ENCODE data around the gene MIEN1. TPM values are rescaled to one million over a fixed set of nuclear protein-coding genes. Genes with fewer than 3 reads are reported as not detected.
A peak's percentile ranks its signal among the peaks of the same experiment; 100 is the strongest.

The MIEN1 gene
- total and polyA plus RNA-seq, 2 of the 13 experiments (the other 11 are each of a cell fraction or from before 2014, with no cell fraction given) = 40.6 to 56.6 TPM

DNA sequence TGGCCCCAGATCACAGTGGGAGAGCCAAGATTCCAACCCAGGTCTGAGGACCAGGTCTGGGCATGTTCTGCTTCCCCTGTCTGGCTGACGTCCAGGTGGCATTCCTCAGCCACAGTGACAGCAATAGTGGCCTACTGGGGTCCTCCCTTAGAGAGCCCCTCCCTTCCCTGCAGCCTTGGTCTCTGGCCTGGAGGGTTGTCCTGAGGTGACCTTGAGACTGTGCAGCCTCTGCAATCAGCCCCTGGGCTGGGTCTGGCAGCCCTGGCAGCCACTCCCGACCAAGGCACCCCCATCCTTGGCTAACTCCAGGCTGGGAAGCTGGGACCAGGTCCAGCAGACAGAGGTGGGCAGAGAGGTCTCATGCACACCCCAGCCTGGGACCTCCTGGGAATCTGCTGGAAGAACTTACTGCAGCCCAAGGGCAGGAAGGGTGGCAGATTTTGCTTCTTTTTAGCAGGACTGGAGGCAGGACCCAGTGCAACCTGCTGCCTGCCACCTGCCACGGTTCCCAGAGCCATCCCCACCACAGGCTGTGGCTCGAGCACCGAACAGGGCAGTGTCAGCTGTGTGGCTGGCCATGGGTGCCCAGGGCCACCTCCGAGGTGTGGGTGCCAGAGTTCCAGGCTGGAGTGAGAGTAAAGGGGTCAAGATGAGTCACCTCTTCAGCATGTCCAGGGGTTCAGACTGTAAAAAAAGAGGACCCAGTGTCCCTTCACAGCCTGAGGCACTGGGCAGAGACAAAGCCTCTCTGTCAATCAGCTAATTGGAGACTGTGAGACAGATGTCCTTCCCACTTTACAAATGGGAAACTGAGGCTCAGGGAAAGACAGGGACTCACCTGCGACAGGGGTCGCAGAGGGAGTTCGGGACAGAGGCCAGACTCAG is 20.0 kb upstream of the MIEN1 start (continued):
- TF ChIP-seq, protein P1, sequence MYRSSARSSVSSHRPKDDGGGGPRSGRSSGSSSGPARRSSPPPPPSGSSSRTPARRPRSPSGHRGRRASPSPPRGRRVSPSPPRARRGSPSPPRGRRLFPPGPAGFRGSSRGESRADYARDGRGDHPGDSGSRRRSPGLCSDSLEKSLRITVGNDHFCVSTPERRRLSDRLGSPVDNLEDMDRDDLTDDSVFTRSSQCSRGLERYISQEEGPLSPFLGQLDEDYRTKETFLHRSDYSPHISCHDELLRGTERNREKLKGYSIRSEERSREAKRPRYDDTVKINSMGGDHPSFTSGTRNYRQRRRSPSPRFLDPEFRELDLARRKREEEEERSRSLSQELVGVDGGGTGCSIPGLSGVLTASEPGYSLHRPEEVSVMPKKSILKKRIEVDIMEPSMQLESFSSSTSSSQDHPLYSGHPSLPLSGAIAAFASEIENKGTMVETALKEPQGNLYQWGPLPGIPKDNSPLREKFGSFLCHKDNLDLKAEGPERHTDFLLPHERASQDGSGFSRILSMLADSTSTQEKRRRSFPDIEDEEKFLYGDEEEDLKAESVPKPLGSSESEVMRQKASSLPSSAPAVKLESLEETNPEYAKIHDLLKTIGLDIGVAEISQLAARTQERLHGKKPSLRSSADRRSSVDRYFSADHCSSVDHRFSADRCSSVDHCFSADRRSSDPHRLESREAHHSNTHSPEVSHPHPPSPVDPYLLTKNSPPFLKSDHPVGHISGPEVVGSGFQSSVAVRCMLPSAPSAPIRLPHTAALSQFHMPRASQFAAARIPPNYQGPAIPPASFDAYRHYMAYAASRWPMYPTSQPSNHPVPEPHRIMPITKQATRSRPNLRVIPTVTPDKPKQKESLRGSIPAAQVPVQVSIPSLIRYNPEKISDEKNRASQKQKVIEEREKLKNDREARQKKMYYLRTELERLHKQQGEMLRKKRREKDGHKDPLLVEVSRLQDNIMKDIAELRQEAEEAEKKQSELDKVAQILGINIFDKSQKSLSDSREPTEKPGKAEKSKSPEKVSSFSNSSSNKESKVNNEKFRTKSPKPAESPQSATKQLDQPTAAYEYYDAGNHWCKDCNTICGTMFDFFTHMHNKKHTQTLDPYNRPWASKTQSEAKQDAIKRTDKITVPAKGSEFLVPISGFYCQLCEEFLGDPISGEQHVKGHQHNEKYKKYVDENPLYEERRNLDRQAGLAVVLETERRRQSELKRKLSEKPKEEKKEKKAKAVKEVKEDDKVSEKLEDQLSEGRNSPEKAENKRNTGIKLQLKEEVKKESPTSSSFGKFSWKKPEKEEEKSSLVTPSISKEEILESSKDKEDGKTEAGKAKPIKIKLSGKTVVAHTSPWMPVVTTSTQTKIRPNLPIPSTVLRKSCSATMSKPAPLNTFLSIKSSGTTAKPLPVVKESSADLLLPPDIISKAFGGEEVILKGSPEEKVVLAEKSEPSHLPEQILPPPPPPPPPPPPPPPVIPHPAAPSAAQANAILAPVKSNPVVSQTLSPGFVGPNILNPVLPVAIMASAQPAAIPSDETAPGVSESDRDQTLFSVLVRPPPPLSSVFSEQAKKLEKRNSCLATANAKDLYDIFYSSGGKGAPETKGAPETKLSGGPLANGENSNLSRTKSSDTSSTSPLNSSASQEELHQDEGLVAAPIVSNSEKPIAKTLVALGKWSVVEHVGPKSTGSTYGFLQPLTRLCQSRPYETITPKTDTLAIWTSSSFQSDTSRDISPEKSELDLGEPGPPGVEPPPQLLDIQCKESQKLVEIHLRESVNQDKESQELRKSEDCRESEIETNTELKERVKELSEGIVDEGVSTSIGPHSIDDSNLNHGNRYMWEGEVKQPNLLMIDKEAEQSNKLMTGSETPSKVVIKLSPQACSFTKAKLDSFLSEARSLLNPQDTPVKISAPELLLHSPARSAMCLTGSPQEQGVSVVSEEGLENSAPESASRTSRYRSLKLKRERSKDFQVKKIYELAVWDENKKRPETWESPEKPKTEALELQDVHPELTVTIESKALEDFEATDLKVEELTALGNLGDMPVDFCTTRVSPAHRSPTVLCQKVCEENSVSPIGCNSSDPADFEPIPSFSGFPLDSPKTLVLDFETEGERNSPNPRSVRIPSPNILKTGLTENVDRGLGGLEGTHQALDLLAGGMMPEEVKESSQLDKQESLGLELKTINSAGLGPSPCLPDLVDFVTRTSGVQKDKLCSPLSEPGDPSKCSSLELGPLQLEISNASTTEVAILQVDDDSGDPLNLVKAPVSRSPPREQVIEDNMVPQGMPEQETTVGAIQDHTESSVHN (CRISPR knock-in tag; IDR thresholded peaks at IDR 0.05) = no peak
- peak; percentile 42; the same call in 1 of the 2 replicates for TF ChIP-seq ZNF839 (CRISPR knock-in tag; IDR thresholded peaks at IDR 0.05; ENCODE audit: borderline replicate concordance)
- 0 out of 2 replicates have a peak, but pooled peaks have one; percentile 14 for TF ChIP-seq KMT2A (CRISPR knock-in tag; IDR thresholded peaks at IDR 0.05)
- TF ChIP-seq, protein P2, sequence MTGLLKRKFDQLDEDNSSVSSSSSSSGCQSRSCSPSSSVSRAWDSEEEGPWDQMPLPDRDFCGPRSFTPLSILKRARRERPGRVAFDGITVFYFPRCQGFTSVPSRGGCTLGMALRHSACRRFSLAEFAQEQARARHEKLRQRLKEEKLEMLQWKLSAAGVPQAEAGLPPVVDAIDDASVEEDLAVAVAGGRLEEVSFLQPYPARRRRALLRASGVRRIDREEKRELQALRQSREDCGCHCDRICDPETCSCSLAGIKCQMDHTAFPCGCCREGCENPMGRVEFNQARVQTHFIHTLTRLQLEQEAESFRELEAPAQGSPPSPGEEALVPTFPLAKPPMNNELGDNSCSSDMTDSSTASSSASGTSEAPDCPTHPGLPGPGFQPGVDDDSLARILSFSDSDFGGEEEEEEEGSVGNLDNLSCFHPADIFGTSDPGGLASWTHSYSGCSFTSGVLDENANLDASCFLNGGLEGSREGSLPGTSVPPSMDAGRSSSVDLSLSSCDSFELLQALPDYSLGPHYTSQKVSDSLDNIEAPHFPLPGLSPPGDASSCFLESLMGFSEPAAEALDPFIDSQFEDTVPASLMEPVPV (CRISPR knock-in tag; IDR thresholded peaks at IDR 0.05) = 0 out of 2 replicates have a peak, but pooled peaks have one; percentile 21
- TF ChIP-seq, protein P3, sequence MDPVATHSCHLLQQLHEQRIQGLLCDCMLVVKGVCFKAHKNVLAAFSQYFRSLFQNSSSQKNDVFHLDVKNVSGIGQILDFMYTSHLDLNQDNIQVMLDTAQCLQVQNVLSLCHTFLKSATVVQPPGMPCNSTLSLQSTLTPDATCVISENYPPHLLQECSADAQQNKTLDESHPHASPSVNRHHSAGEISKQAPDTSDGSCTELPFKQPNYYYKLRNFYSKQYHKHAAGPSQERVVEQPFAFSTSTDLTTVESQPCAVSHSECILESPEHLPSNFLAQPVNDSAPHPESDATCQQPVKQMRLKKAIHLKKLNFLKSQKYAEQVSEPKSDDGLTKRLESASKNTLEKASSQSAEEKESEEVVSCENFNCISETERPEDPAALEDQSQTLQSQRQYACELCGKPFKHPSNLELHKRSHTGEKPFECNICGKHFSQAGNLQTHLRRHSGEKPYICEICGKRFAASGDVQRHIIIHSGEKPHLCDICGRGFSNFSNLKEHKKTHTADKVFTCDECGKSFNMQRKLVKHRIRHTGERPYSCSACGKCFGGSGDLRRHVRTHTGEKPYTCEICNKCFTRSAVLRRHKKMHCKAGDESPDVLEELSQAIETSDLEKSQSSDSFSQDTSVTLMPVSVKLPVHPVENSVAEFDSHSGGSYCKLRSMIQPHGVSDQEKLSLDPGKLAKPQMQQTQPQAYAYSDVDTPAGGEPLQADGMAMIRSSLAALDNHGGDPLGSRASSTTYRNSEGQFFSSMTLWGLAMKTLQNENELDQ (CRISPR knock-in tag; IDR thresholded peaks at IDR 0.05; ENCODE audit: borderline replicate concordance) = no peak
- peak; percentile 77 for TF ChIP-seq PHF21A (CRISPR knock-in tag; IDR thresholded peaks at IDR 0.05)
- peak; percentile 65 for TF ChIP-seq ZMYM3 (CRISPR knock-in tag; IDR thresholded peaks at IDR 0.05)
- TF ChIP-seq, protein P4, sequence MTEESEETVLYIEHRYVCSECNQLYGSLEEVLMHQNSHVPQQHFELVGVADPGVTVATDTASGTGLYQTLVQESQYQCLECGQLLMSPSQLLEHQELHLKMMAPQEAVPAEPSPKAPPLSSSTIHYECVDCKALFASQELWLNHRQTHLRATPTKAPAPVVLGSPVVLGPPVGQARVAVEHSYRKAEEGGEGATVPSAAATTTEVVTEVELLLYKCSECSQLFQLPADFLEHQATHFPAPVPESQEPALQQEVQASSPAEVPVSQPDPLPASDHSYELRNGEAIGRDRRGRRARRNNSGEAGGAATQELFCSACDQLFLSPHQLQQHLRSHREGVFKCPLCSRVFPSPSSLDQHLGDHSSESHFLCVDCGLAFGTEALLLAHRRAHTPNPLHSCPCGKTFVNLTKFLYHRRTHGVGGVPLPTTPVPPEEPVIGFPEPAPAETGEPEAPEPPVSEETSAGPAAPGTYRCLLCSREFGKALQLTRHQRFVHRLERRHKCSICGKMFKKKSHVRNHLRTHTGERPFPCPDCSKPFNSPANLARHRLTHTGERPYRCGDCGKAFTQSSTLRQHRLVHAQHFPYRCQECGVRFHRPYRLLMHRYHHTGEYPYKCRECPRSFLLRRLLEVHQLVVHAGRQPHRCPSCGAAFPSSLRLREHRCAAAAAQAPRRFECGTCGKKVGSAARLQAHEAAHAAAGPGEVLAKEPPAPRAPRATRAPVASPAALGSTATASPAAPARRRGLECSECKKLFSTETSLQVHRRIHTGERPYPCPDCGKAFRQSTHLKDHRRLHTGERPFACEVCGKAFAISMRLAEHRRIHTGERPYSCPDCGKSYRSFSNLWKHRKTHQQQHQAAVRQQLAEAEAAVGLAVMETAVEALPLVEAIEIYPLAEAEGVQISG (CRISPR knock-in tag; IDR thresholded peaks at IDR 0.05) = peak; percentile 40; the same call in 1 of the 2 replicates
- no peak for TF ChIP-seq TCF12 (IDR thresholded peaks at IDR 0.05)
- 0 out of 2 replicates have a peak, but pooled peaks have one; percentile 66 for TF ChIP-seq TCF12 (CRISPR knock-in tag; IDR thresholded peaks at IDR 0.05)
- 0 out of 2 replicates have a peak, but pooled peaks have one; percentile 79 for TF ChIP-seq ZNF33B (CRISPR knock-in tag; IDR thresholded peaks at IDR 0.05)
- peak; percentile 98 for TF ChIP-seq TP53 (CRISPR knock-in tag; conservative IDR thresholded peaks at IDR 0.05)

Data from HepG2 (cell line).